ENCODE data around the gene DUS2.
"Not testable (repeated sequence)": the region's sequence is repeated elsewhere in the genome, so short reads cannot be mapped to it uniquely, and the experiment has no call there.

Gene DUS2

GRCh38 chr16:68022728-68023537 is at the start of gene DUS2, which contains the start of gene DDX28:
Gene DUS2 (plus strand): TSS chr16:68023284. CDS start chr16:68038024, 14,740 bp downstream.
Gene DDX28 (minus strand): TSS chr16:68023232. CDS start chr16:68023202, 30 bp downstream.
- peak; percentile 46 for DNase-seq

GRCh38 chr16:67975321-67976105 is 47.6 kb upstream of the DUS2 start:
- DNase-seq, result no peak

- DNase-seq, result no peak
These were observed 46.9 kb upstream of the DUS2 start for GRCh38 chr16:67976205-67976604.

GRCh38 chr16:67977005-67977404 is 46.1 kb upstream of the DUS2 start:
- no peak for DNase-seq

DNA sequence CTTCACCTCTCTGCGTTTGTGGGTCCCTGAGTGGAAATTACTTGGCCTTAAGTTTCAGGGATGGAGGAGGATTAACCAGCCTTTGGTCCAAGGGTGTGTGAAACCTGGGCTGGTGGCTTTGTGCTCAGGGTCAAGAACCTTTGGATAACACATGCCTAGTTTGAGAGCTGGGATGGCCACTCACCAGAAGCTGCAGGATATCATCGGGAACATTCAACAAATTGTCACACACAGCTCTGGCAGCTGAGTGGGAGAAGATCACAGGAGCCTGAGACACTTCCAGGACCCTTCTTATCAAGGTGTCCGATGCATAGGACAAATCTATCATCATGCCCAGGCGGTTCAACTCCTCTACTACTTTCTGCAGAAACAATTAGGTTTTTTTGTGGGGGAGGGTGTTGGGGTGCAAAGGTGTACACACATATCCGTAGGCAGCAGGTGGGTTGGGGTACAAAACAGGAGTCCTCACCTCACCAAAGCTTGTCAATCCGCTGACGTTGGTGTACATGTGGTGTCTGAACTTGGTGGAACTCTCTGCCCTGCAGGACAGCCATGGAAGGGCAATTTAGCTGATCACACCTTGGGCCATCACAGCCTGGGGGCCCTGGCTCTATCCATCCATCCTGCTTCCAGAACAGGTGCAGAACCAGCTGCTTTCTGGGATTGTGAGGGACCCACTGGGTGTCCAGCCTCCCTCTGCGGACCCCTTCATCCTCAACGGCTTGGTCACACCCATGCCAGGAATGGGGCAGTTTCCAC is 45.4 kb upstream of the DUS2 start:
- DNase-seq, result no peak

GRCh38 chr16:67979955-67980678 is 43.0 kb upstream of the DUS2 start, which contains the start of gene DPEP3:
Gene DPEP3 (minus strand): TSS chr16:67980499. CDS start chr16:67980380, 119 bp downstream.
- DNase-seq, result no peak

- DNase-seq, result no peak
These were observed 40.9 kb upstream of the DUS2 start for GRCh38 chr16:67982011-67982696.

DNA sequence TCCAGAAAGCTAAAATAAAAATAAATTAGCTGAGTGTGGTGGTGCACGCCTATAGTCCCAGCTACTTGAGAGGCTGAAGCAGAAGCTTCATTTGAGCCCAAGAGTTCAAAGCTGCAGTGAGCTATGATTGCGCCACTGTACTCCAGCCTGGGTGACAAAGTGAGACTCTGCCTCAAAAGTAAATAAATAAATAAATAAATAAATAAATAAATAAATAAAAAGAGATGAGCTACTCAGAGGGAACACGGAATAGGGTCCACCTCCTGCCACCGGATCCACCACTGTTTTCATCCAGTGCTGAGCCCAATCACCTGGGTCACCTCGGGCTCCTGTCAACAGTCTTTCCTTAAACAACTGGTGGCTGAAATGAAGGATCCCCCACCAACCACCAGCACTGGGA is 36.1 kb upstream of the DUS2 start:
- no peak for DNase-seq

DNA sequence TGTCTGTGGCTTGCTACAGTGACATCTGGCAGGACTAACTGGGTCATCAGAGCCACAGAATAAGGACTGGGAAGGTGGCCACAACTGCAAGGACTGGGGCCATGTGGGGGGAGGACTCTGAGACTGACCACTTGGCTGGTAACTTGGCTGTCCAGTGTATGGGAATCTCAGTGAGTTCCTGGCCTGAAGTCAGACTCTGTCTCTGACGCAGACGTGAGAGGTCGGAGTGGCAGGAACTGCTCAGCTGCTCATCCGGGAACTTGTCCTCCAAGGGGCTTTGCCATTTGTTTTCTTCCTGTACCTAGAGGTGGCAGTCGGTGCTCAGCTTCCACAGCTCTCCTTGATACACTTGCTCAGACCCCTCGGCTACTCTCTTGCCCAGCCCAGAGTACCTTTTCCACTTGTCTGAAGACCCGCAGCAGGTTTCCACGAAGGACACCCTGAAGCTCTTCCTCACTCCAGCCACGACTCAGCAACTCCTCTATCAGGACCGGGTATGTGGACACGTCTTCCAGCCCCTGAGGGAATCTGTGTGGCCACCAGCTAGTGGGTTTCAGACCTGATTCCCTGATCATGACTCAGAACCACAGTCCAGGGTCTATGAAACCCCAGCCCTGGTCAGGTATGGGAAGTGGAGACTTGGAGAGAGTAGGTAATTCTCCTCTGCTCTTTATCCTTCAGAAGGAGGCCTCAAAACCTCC is 35.5 kb upstream of the DUS2 start:
- DNase-seq, result no peak

GRCh38 chr16:67988675-67989074 is 34.4 kb upstream of the DUS2 start:
- DNase-seq, result no peak

DNA sequence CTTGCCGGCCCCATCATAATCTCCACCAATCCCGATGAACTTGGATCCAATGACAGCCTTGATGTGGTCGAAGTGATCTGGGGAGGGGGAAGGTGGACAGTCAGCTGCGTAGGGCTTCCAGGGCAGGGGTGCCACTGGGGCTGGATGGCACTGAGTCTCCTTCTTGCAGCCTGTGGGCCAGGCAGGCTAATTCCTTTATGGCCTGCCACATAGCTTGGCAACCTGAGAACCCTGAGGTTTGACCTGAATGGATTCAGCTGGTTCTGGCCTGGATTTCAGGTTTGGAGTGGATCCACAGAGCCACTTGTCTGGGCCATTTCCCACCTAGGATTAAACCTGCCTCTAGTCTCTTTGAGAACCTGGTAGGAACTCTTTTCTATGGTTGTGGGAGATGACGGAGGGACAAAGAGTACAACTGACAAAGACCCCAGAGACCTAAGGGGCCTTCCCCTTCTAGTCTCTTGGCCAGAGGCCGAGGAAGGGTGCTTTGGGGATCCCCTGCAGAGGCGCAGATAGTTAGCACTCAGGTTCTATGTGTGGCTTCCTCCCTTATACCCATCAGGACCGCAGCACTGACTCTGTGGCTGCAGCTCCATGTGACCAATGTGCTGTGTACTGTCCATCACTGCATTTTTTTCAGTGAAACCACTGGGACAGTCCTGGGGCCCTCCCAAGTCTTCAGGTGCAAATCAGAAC is 33.6 kb upstream of the DUS2 start:
- DNase-seq, result no peak

GRCh38 chr16:67990018-67990386 is 33.1 kb upstream of the DUS2 start:
- DNase-seq, result no peak

DNA sequence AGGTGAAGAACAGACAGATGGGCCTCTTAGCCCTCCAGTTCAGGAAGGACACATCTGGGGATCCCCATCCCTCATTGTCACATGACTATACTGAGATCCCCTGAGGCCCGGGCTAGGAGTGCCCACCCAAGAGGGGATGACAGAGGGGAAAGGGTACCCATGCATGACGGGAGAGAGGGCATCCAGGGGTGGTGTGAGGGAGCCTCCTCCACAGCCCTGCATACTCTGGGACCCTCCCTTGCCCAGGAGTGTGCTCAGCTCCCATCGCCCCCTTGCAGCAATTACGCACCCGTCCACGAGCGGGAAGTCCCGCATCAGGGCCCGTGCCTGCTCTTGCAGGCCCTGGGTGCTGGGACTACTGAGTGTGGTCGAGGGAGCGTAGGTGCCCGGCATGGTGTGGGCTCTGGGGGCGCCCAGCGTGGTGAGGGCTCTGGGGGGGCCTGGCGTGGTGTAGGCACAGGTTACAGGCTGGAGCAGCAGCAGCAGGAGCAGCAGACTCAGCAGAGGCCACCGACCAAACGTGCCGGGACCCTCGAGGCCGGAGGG is 30.4 kb upstream of the DUS2 start:
- no peak for DNase-seq

DNA sequence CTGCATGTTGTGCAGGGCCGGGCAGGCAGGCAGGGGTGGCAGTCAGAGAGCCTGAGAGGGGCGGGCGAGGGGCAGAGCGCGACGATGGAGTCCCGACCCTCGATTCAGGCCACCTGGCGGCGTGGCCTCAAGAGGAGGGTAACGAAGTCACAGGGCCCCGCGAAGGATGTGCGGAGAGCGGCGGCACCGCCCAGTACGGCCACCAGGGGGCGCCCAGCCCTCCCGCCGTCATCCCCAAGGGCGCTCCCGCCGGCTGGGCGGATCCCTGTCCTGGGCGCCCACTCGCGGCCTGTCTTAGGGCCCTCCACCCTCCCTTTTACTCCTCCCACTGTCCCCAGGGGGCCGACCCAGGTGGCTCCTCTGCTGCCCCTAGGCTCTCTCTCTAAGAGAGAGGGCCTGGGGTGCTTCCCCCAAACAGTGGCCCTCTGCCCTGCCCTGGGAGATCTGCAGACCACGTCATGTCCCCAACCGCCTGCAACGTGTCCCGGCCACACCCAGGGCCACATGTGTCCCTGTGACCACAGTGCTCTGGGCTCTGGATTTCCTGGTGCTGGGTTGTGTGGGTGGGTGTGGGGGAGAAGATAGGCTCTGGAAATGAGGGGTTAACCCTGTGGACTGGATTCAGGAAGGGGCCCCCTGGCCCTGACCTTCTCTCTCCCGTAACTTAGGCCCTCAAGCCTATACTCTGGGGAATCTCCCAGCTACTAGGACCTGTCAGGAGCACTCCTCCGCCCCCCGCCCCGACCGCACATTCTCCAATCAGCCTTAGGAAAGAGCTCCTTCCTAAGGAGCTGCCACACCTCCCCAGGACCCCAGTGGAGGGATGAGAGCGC is 29.7 kb upstream of the DUS2 start:
- no peak for DNase-seq

DNA sequence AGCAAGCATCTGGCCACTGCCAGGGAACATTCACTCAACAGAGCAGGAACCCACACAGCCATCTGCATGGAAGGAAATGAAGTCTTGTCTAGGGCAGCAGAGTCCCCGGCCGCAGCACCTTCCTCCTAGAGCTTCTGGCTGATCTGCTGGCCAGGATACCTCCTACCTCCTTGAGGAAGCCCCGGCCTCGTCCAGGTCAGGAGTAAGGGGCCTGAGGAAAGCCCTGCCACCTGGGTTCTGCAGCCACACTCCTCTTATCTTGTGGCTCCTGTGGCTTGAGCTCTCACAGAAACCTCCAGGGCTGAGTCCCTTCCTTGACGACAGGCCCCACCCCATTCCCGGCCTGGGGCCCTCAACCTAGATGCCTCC is 29.1 kb upstream of the DUS2 start:
- DNase-seq, result not testable (repeated sequence)

GRCh38 chr16:67995423-67995822 is 27.7 kb upstream of the DUS2 start:
- DNase-seq, result peak; percentile 43

- no peak for DNase-seq
These were observed 26.4 kb upstream of the DUS2 start for GRCh38 chr16:67996666-67997065.

- DNase-seq, result not testable (repeated sequence)
These were observed 24.8 kb upstream of the DUS2 start for GRCh38 chr16:67998231-67998778.

Measured in SIG-M5 (cell line).